Ectodermal cell (in vitro differentiated cells): ENCODE results near the gene FBXL17.
"Not testable (repeated sequence)": the region's sequence is repeated elsewhere in the genome, so short reads cannot be mapped to it uniquely, and the experiment has no call there.

Experiments
- H3K27ac ChIP-seq: 2 replicates; pipeline ENCODE4 v1.7.0; 2013; ENCODE audit warnings: mild to moderate bottlenecking, low read depth, low read length; ENCODE audit not compliant: insufficient read depth, poor library complexity, severe bottlenecking
- H3K27me3 ChIP-seq: 2 replicates; pipeline ENCODE4 v1.7.0; 2013; ENCODE audit warnings: mild to moderate bottlenecking, low read length; ENCODE audit not compliant: insufficient read depth, control insufficient read depth, poor library complexity, severe bottlenecking
- H3K36me3 ChIP-seq: one replicate; pipeline ENCODE4 v1.7.0; 2013; ENCODE audit warnings: low read length; ENCODE audit not compliant: control insufficient read depth, insufficient read depth
- H3K4me1 ChIP-seq: one replicate; pipeline ENCODE4 v1.7.0; 2013; ENCODE audit warnings: low read length; ENCODE audit not compliant: control insufficient read depth, insufficient read depth
- H3K4me3 ChIP-seq: 2 replicates; pipeline ENCODE4 v1.7.0; 2013; ENCODE audit warnings: low read depth, low read length, control low read depth; ENCODE audit not compliant: insufficient read depth
- H3K9me3 ChIP-seq: 2 replicates; pipeline ENCODE4 v1.7.0; 2013; ENCODE audit warnings: mild to moderate bottlenecking, low read length, moderate library complexity; ENCODE audit not compliant: control insufficient read depth
- WGBS, 2 experiments: methylation state at CpG; one replicate each; pipeline ENCODE4 v1.1.7; 2013; ENCODE audit warnings: missing lambda C conversion rate in 2 of 2; 5-methylcytosine and 5-hydroxymethylcytosine counted together

Gene FBXL17

GRCh38 chr5:108174286-108174685 is 207.6 kb downstream of the FBXL17 start:
- Histone ChIP-seq H3K4me3 (no peak overlapping the region), H3K9me3 (no peaks in the 10 kb centered on the region), H3K36me3 (no peaks in the 10 kb centered on the region), H3K27ac (no peak overlapping the region), H3K27me3 (no peaks in the 10 kb centered on the region), H3K4me1 (no peaks in the 10 kb centered on the region)

GRCh38 chr5:108171759-108172158 is 210.1 kb downstream of the FBXL17 start:
- Histone ChIP-seq H3K27ac (no peak overlapping the region), H3K4me3 (no peak overlapping the region), H3K36me3 (no peaks in the 10 kb centered on the region), H3K27me3 (no peaks in the 10 kb centered on the region), H3K9me3 (no peaks in the 10 kb centered on the region), H3K4me1 (no peaks in the 10 kb centered on the region)
- WGBS, 2 experiments: 86 to 95% methylated on average over 6 of the region's 6 CpGs

- Histone ChIP-seq H3K27ac (no peak overlapping the region), H3K36me3 (no peaks in the 10 kb centered on the region), H3K4me3 (no peak overlapping the region), H3K9me3 (no peaks in the 10 kb centered on the region), H3K4me1 (no peaks in the 10 kb centered on the region), H3K27me3 (no peaks in the 10 kb centered on the region)
- 90 to 93% methylated on average over 2 of the region's 2 CpGs for WGBS, 2 experiments
These were observed 213.0 kb downstream of the FBXL17 start for GRCh38 chr5:108168915-108169314.

- Histone ChIP-seq H3K4me3 (no peak overlapping the region), H3K27me3 (no peaks in the 10 kb centered on the region), H3K9me3 (no peaks in the 10 kb centered on the region), H3K27ac (no peak overlapping the region), H3K4me1 (no peaks in the 10 kb centered on the region), H3K36me3 (no peaks in the 10 kb centered on the region)
- WGBS, 2 experiments: 95 to 100% methylated on average over 2 of the region's 2 CpGs
These were observed 214.7 kb downstream of the FBXL17 start for GRCh38 chr5:108167174-108167573.

- Histone ChIP-seq H3K9me3 (no peaks in the 10 kb centered on the region), H3K4me3 (no peak overlapping the region), H3K27me3 (no peaks in the 10 kb centered on the region), H3K4me1 (no peaks in the 10 kb centered on the region), H3K27ac (no peak overlapping the region), H3K36me3 (no peaks in the 10 kb centered on the region)
- 94 to 96% methylated on average over 2 of the region's 2 CpGs for WGBS, 2 experiments
These were observed 217.3 kb downstream of the FBXL17 start for GRCh38 chr5:108164574-108164973.

GRCh38 chr5:108152854-108153253 is 229.0 kb downstream of the FBXL17 start:
- H3K9me3 ChIP-seq, H3K27me3 ChIP-seq, H3K4me3 ChIP-seq, H3K36me3 ChIP-seq, H3K4me1 ChIP-seq, H3K27ac ChIP-seq: not testable (repeated sequence)
- 100% methylated on average over 1 of the region's 1 CpG for WGBS, 2 experiments

GRCh38 chr5:108149369-108149768 is 232.5 kb downstream of the FBXL17 start:
- Histone ChIP-seq H3K27ac (no peak overlapping the region), H3K4me1 (no peaks in the 10 kb centered on the region), H3K4me3 (no peak overlapping the region), H3K36me3 (no peaks in the 10 kb centered on the region), H3K9me3 (no peaks in the 10 kb centered on the region), H3K27me3 (no peaks in the 10 kb centered on the region)
- 94% methylated on average over 1 of the region's 1 CpG; no CpG with 5 or more reads in 1 of the 2 experiments for whole genome bisulfite sequencing, 2 experiments

GRCh38 chr5:108148715-108149139 is 233.2 kb downstream of the FBXL17 start:
- Histone ChIP-seq H3K9me3 (no peaks in the 10 kb centered on the region), H3K27me3 (no peaks in the 10 kb centered on the region), H3K4me1 (no peaks in the 10 kb centered on the region), H3K4me3 (no peak overlapping the region), H3K36me3 (no peaks in the 10 kb centered on the region), H3K27ac (no peak overlapping the region)

- Histone ChIP-seq H3K27me3 (no peaks in the 10 kb centered on the region), H3K4me3 (no peak overlapping the region), H3K36me3 (no peaks in the 10 kb centered on the region), H3K9me3 (no peaks in the 10 kb centered on the region), H3K27ac (no peak overlapping the region), H3K4me1 (no peaks in the 10 kb centered on the region)
- 87 to 97% methylated on average over 4 of the region's 4 CpGs for WGBS, 2 experiments
These were observed 235.7 kb downstream of the FBXL17 start for GRCh38 chr5:108146222-108146621.

GRCh38 chr5:108145351-108145750 is 236.5 kb downstream of the FBXL17 start:
- no peaks in the 10 kb centered on the region for H3K36me3 ChIP-seq
- H3K4me3 ChIP-seq: no peak overlapping the region
- H3K27ac ChIP-seq: no peak overlapping the region
- H3K4me1 ChIP-seq: no peaks in the 10 kb centered on the region
- no peaks in the 10 kb centered on the region for H3K9me3 ChIP-seq
- no peaks in the 10 kb centered on the region for H3K27me3 ChIP-seq
- WGBS, 2 experiments: 88% methylated on average over 1 of the region's 1 CpG; no CpG with 5 or more reads in 1 of the 2 experiments

- 93 to 97% methylated on average over 4 of the region's 4 CpGs for WGBS, 2 experiments
- H3K4me3 ChIP-seq: no peak overlapping the region
- no peaks in the 10 kb centered on the region for H3K36me3 ChIP-seq
- H3K4me1 ChIP-seq: no peaks in the 10 kb centered on the region
- no peaks in the 10 kb centered on the region for H3K27me3 ChIP-seq
- no peak overlapping the region for H3K27ac ChIP-seq
- no peaks in the 10 kb centered on the region for H3K9me3 ChIP-seq
These were observed 237.6 kb downstream of the FBXL17 start for GRCh38 chr5:108144332-108144731.
